OCI-LY3 (cell line): ENCODE results near the gene RIPOR1.

Experiments used
- H2AFZ ChIP-seq: fragments of 200-600, 300-600 bp; shearing (Covaris generic); 2 replicates; pipeline ENCODE4 v1.6.0; 2014; ENCODE audit warnings: antibody characterized with exemption, low read depth, low read length
- H3K27ac ChIP-seq: fragments of 200-600, 300-600 bp; sonication (generic); 2 replicates; pipeline ENCODE4 v1.5.1; 2014; ENCODE audit warnings: mild to moderate bottlenecking, low read length, moderate library complexity, mixed read lengths
- H3K27me3 ChIP-seq: fragments of 200-600, 300-600 bp; sonication (generic); 2 replicates; pipeline ENCODE4 v1.6.1; 2014; ENCODE audit warnings: low read depth, low read length, mixed read lengths
- H3K36me3 ChIP-seq: fragments of 200-600, 300-600 bp; sonication (generic); replicated peaks from 2 replicates; pipeline ENCODE3; 2014; ENCODE audit warnings: low read depth, low read length, mixed read lengths
- H3K4me1 ChIP-seq: fragments of 300-600, 200-600 bp; sonication (generic); 2 replicates; pipeline ENCODE4 v1.6.1; 2014; ENCODE audit warnings: low read length, mixed read lengths
- H3K4me2 ChIP-seq: fragments of 200-600, 300-600 bp; sonication (generic); 2 replicates; pipeline ENCODE4 v1.6.1; 2014; ENCODE audit warnings: low read length, mixed read lengths
- H3K4me3 ChIP-seq: fragments of 300-600, 200-600 bp; sonication (generic); 2 replicates; pipeline ENCODE4 v1.5.1; 2014; ENCODE audit warnings: antibody characterized with exemption, mild to moderate bottlenecking, low read length, moderate library complexity
- H3K79me2 ChIP-seq: fragments of 300-600, 200-600 bp; shearing (Covaris generic); 2 replicates; pipeline ENCODE4 v1.6.1; 2014; ENCODE audit warnings: mild to moderate bottlenecking, low read length, mixed read lengths
- H3K9ac ChIP-seq: fragments of 300-600, 200-600 bp; shearing (Covaris generic); 2 replicates; pipeline ENCODE4 v1.6.0; 2014; ENCODE audit warnings: mild to moderate bottlenecking, low read length, moderate library complexity
- H3K9me3 ChIP-seq: fragments of 200-600, 300-600 bp; shearing (Covaris generic); 2 replicates; pipeline ENCODE4 v1.6.1; 2014; ENCODE audit warnings: low read length, mixed read lengths; ENCODE audit not compliant: insufficient read depth
- H4K20me1 ChIP-seq: fragments of 200-600, 300-600 bp; sonication (generic); 2 replicates; pipeline ENCODE4 v1.6.1; 2016; ENCODE audit warnings: low read length, mixed read lengths; ENCODE audit not compliant: insufficient read depth
- EZH2phosphoT487 ChIP-seq: fragments of 200-600 bp; shearing (Covaris generic); IDR thresholded peaks from 2 replicates; pipeline ENCODE4 v1.6.1; 2018; ENCODE audit warnings: antibody characterized with exemption, mixed run types, low read depth
- TF ChIP-seq, protein P1 (sequence below): fragments of 200-600, 300-600 bp; sonication (generic); IDR thresholded peaks from 2 replicates; pipeline ENCODE4 v1.5.1; 2014; ENCODE audit warnings: antibody characterized with exemption, low read length, low read depth

RIPOR1 gene, protein sequence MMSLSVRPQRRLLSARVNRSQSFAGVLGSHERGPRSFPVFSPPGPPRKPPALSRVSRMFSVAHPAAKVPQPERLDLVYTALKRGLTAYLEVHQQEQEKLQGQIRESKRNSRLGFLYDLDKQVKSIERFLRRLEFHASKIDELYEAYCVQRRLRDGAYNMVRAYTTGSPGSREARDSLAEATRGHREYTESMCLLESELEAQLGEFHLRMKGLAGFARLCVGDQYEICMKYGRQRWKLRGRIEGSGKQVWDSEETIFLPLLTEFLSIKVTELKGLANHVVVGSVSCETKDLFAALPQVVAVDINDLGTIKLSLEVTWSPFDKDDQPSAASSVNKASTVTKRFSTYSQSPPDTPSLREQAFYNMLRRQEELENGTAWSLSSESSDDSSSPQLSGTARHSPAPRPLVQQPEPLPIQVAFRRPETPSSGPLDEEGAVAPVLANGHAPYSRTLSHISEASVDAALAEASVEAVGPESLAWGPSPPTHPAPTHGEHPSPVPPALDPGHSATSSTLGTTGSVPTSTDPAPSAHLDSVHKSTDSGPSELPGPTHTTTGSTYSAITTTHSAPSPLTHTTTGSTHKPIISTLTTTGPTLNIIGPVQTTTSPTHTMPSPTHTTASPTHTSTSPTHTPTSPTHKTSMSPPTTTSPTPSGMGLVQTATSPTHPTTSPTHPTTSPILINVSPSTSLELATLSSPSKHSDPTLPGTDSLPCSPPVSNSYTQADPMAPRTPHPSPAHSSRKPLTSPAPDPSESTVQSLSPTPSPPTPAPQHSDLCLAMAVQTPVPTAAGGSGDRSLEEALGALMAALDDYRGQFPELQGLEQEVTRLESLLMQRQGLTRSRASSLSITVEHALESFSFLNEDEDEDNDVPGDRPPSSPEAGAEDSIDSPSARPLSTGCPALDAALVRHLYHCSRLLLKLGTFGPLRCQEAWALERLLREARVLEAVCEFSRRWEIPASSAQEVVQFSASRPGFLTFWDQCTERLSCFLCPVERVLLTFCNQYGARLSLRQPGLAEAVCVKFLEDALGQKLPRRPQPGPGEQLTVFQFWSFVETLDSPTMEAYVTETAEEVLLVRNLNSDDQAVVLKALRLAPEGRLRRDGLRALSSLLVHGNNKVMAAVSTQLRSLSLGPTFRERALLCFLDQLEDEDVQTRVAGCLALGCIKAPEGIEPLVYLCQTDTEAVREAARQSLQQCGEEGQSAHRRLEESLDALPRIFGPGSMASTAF

DNA sequence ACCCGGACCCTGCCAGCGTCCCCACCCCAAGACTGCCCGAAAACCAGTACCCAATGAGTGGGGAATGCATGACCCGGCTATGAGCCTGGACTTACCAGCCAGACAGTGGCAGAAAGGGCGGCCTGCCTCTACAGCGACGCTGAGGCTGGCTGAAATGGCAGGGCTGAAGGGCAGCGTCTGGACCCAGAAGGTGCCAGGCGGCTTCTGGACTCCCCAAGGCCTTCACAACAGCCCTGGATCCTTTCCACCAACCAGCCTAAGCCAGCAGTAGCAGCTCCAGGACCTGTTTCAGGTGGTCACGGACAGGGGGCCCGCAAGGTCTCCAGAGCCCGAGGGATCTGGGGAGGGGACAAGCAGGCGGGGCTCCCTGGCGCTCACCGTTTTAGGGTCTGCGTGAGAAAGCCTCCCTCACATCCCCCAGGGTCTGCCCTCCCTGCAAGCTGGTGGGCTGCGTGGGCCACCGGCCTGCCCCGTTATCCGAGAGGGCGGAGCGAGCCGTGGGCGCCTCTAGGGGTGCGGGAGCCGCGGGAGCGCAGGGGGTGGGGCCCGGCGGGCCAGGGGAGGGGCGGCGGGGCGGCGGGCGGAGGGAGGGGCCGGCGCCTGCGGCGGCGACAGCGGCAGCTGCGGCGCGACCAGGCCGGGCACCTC lies at the start of gene RIPOR1:
Gene RIPOR1, plus strand, starts transcription at position 608 of the 648 bp plus-strand sequence. CDS start 9,618 bp downstream, outside the sequence.
- Histone ChIP-seq H3K79me2 (peaks cover 41% of the 10 kb centered on the region), H4K20me1 (peaks cover 20% of the 10 kb centered on the region), H3K9me3 (no peaks in the 10 kb centered on the region), H3K27ac (peak within 1 kb of the TSS; percentile 61), H3K36me3 (peaks cover 7% of the 10 kb centered on the region), H2AFZ (no peak within 1 kb of the TSS; the same call in 1 of the 2 replicates), H3K27me3 (no peaks in the 10 kb centered on the region), H3K4me2 (peak within 1 kb of the TSS; percentile 97), H3K4me1 (peaks cover 25% of the 10 kb centered on the region), H3K9ac (peak within 1 kb of the TSS; percentile 97), H3K4me3 (peak within 1 kb of the TSS; percentile 95)
- TF ChIP-seq, protein P1, sequence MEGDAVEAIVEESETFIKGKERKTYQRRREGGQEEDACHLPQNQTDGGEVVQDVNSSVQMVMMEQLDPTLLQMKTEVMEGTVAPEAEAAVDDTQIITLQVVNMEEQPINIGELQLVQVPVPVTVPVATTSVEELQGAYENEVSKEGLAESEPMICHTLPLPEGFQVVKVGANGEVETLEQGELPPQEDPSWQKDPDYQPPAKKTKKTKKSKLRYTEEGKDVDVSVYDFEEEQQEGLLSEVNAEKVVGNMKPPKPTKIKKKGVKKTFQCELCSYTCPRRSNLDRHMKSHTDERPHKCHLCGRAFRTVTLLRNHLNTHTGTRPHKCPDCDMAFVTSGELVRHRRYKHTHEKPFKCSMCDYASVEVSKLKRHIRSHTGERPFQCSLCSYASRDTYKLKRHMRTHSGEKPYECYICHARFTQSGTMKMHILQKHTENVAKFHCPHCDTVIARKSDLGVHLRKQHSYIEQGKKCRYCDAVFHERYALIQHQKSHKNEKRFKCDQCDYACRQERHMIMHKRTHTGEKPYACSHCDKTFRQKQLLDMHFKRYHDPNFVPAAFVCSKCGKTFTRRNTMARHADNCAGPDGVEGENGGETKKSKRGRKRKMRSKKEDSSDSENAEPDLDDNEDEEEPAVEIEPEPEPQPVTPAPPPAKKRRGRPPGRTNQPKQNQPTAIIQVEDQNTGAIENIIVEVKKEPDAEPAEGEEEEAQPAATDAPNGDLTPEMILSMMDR = no peak
- no peak for TF ChIP-seq EZH2phosphoT487

DNA sequence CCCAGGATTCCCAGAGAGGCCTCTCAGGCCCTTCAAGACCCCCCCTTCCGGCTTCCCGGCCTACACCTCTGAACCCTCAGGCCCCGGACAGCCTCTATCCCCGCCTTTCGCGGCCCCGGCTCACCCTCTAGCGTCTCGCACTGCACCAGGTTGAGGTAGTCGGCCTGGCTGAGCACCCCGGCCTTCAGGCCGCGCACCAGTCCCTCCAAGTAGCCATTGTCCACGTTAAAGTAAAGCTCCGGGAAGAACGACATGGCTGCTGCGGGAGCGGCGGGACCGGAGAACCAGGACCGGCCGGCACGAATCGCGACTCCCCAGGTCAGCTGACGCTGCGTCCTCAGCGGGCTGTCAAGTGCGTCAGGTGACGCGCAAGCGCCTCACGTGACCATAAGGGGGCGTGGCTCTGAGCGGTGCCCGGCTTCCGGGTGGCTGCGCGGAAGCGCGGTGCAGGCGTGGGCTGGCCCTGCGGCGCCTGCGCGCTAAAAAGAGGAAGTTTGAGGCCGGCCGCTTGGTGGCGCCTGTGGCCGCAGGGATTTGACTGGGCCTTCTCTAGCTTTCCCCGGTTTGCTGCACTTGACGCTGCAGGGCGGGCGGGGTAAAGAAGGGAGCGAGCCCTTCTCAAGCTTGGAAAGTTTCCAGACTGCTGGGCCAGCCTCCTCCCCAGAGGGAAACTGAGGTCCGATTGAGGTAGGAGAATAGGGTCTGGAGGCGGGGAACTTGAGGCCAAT lies 47.6 kb upstream of the RIPOR1 start, which contains the start of gene ATP6V0D1:
Gene ATP6V0D1, minus strand, starts transcription at position 325 of the 728 bp plus-strand sequence. Its CDS starts 71 bp downstream, at position 254.
- Histone ChIP-seq H2AFZ (peak within 1 kb of the TSS; percentile 73), H3K36me3 (peaks cover 13% of the 10 kb centered on the region), H3K27me3 (no peaks in the 10 kb centered on the region), H3K79me2 (peaks cover 55% of the 10 kb centered on the region), H3K4me1 (peaks cover 14% of the 10 kb centered on the region), H3K4me3 (peak within 1 kb of the TSS; percentile 99), H3K9me3 (no peaks in the 10 kb centered on the region), H3K27ac (peak within 1 kb of the TSS; percentile 82), H4K20me1 (peaks cover 6% of the 10 kb centered on the region; the same call in 1 of the 2 replicates), H3K4me2 (peak within 1 kb of the TSS; percentile 100), H3K9ac (peak within 1 kb of the TSS; percentile 92)
- TF ChIP-seq EZH2phosphoT487 = no peak
- TF ChIP-seq, protein P1 = peak; percentile 71

DNA sequence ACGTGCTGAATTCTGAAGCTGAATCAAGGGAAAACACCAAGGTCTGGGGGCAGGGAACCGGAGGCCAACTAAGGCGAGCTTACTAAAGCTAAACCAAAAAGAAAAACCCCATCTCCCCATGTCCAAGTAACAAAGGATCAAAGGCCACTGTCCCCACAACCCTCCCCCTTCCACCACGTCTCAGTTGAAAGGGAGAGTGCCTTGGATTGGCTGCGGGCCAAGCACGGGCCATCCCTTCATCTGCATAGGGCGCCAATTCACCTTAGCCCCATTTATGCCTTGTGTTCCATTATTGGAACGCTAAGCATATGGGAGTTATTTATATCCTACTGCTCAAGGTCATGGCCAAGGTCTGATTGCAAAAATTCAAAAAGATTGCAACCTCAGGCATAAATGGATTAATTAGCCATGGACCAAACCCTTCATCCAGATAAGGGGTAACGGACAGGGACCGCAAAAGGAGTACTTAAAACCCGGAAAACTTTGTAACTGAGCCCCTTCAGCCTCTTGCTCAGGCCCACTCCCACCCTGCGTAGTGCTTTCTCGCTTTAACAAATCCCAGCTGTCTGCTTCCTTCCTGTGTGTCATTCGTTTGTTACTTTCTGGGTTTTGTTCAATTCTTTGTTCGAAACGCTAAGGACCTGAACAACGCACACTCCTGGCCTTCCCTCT lies 46.9 kb upstream of the RIPOR1 start:
- Histone ChIP-seq H3K9me3 (no peaks in the 10 kb centered on the region), H3K27me3 (no peaks in the 10 kb centered on the region), H3K4me2 (peak overlapping the region; percentile 93), H3K36me3 (peaks cover 17% of the 10 kb centered on the region), H3K79me2 (peaks cover 51% of the 10 kb centered on the region), H2AFZ (peak overlapping the region; percentile 22), H3K4me1 (peaks cover 14% of the 10 kb centered on the region), H4K20me1 (no peaks in the 10 kb centered on the region), H3K27ac (peak overlapping the region; percentile 80), H3K9ac (peak overlapping the region; percentile 92), H3K4me3 (peak overlapping the region; percentile 82)
- TF ChIP-seq EZH2phosphoT487 = no peak
- TF ChIP-seq, protein P1 = no peak
